ENCODE measurements around the gene CRACDL.

DNA sequence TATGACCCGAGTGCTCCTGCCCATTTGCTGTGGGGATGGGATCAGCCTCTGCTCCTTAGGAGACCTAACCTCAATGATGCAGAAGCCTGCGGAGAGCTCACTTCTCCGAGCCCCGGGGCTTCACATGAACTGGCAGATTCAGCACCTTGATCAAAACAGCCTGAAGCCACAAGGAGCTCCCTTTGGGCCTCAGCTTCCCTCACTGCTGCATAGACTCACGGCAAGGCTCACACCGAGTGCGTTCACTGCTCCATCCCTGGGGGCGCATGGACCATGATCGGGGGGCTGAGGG lies 33.0 kb downstream of the CRACDL start:
- TF ChIP-seq REST (IDR thresholded peaks at IDR 0.05; ENCODE audit: insufficient read depth in 1 of 2, low read depth in 2 of 2, low read length in 1 of 2) (no peak), TCF7L2 (IDR thresholded peaks at IDR 0.05; ENCODE audit: low read depth, low read length) (no peak)

All from Panc1 (cell line).